Measurements from ENCODE around the gene ARHGAP45. TPM values are rescaled to one million over a fixed set of nuclear protein-coding genes. Genes with fewer than 3 reads are reported as not detected.
"Not testable (repeated sequence)": the region's sequence is repeated elsewhere in the genome, so short reads cannot be mapped to it uniquely, and the experiment has no call there.

The ARHGAP45 gene
- 100 to 1,000 TPM; 433 to 445 TPM for total RNA-seq

- Mint-ChIP-seq H3K9me3 (ENCODE audit: insufficient read depth) (no peaks in the 10 kb centered on the region), H3K36me3 (ENCODE audit: low read depth) (peaks cover 34% of the 10 kb centered on the region), H3K4me1 (ENCODE audit: low read depth) (peaks cover 53% of the 10 kb centered on the region), H3K27me3 (ENCODE audit: low read depth) (no peaks in the 10 kb centered on the region), H3K4me3 (peak within 1 kb of the TSS; percentile 91), H3K27ac (peak within 1 kb of the TSS; percentile 96)
- ChIA-PET POLR2A (interaction anchor here (0.7 to 5.5 kb wide), 19 partner anchors 11 to 202 kb away, joined by 3 to 113 read pairs (median 5); partner anchors contain the start of genes ABCA7, CIRBP, CNN2 and GPX4), CTCF (interaction anchor here (0.5 to 4.8 kb wide), 16 partner anchors 9 to 200 kb away, joined by 3 to 33 read pairs (median 6); partner anchors contain the start of genes ABCA7 and CNN2)
- ATAC-seq = peak; percentile 60
- peak; percentile 90 for DNase-seq
Observed at GRCh38 chr19:1066748-1067340, at the start of gene ARHGAP45. ARHGAP45 (plus strand) TSS chr19:1067167; CDS start chr19:1067406, 239 bp downstream.

GRCh38 chr19:1017906-1018305 lies 49.1 kb upstream of the ARHGAP45 start:
- peaks cover 45% of the 10 kb centered on the region for H3K4me1 Mint-ChIP-seq (ENCODE audit: low read depth)
- ATAC-seq (no peak), DNase-seq (no peak)
- no peak overlapping the region for H3K27ac Mint-ChIP-seq
- no peaks in the 10 kb centered on the region for H3K27me3 Mint-ChIP-seq (ENCODE audit: low read depth)
- peaks cover 18% of the 10 kb centered on the region for H3K36me3 Mint-ChIP-seq (ENCODE audit: low read depth)
- CTCF ChIA-PET = no interaction called here
- H3K4me3 Mint-ChIP-seq = no peak overlapping the region
- POLR2A ChIA-PET = no interaction called here
- H3K9me3 Mint-ChIP-seq (ENCODE audit: insufficient read depth) = no peaks in the 10 kb centered on the region

DNA sequence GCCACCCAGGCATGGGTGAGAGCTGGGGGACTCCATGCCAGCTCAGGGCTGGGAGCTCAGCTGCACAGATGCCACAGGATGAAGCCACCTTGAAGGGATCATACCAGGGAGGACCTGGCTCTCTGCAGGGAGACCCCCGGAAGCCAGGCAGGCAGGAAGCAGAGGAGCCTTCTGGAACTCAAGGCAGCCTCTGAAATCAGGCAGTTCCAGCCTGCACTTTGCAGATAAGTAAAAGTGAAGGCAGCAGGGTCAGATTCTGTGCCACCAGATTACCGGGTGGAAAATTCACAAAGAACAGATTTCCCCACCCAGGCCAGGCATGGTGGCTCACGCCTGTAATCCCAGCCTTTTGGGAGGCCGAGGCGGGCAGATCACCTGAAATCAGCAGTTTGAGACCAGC lies 48.6 kb upstream of the ARHGAP45 start:
- no peaks in the 10 kb centered on the region for H3K27me3 Mint-ChIP-seq (ENCODE audit: low read depth)
- ChIA-PET POLR2A (interaction anchor here (0.5 to 0.7 kb wide), 2 partner anchors 10 to 20 kb away, joined by 3 read pairs; no protein-coding TSS in a partner anchor), CTCF (no interaction called here)
- ATAC-seq = no peak
- H3K4me1 Mint-ChIP-seq (ENCODE audit: low read depth) = peaks cover 45% of the 10 kb centered on the region
- H3K36me3 Mint-ChIP-seq (ENCODE audit: low read depth) = peaks cover 17% of the 10 kb centered on the region
- peak overlapping the region; percentile 70 for H3K27ac Mint-ChIP-seq
- no peak for DNase-seq
- H3K9me3 Mint-ChIP-seq (ENCODE audit: insufficient read depth) = no peaks in the 10 kb centered on the region
- H3K4me3 Mint-ChIP-seq = peak overlapping the region; percentile 90

DNA sequence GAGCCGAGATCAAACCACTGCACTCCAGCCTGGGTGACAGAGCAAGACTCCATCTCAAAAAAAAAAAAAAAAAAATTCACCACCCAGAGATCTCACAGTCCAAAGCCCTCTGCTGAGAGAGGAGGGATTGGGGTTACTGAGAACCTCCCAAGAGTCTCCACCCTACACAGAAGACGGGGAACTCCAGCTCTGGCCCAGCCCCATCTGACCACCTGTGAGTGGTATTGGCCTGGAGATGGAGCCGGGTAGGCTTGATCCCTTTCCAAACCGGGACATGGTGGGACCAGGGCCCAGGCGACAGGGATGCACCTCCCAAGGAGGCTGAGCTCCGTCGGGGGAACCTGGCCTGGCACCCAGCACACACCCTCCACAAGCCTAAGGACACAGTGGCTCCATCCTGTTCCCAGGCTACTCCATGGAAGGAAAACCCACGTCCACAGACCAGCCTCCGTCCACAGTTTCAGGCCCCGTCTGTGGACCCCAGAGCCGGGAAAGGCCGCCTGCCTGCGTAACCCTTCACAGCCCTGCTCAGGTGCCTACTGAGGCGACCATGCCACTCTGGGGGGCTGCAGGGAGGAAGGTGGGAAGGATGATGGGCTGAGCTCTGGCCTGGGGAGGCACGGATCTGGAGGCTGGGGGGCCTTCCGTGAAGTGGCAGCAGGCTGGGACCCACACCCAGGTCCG lies 47.9 kb upstream of the ARHGAP45 start:
- Mint-ChIP-seq H3K36me3 (ENCODE audit: low read depth) (peaks cover 12% of the 10 kb centered on the region), H3K9me3 (ENCODE audit: insufficient read depth) (no peaks in the 10 kb centered on the region), H3K4me1 (ENCODE audit: low read depth) (peaks cover 45% of the 10 kb centered on the region), H3K27ac (peak overlapping the region; percentile 92), H3K4me3 (peak overlapping the region; percentile 90), H3K27me3 (ENCODE audit: low read depth) (no peaks in the 10 kb centered on the region)
- POLR2A ChIA-PET = interaction anchor here (0.7 to 1.3 kb wide), 4 partner anchors 15 to 57 kb away, joined by 3 read pairs; partner anchors contain the start of gene WDR18
- CTCF ChIA-PET = interaction anchor here (0.6 to 1.2 kb wide), 3 partner anchors 35 to 71 kb away, joined by 3 read pairs; partner anchors contain the start of gene WDR18
- DNase-seq (no peak), ATAC-seq (no peak)

- H3K4me3 Mint-ChIP-seq = peak overlapping the region; percentile 90
- CTCF ChIA-PET = interaction anchor here (0.6 to 1.2 kb wide), 3 partner anchors 36 to 70 kb away, joined by 3 read pairs; partner anchors contain the start of gene WDR18
- POLR2A ChIA-PET = interaction anchor here (0.9 to 2.1 kb wide), 4 partner anchors 15 to 57 kb away, joined by 3 to 7 read pairs (median 3); partner anchors contain the start of genes ARHGAP45 and WDR18
- no peaks in the 10 kb centered on the region for H3K9me3 Mint-ChIP-seq (ENCODE audit: insufficient read depth)
- DNase-seq (no peak), ATAC-seq (no peak)
- peak overlapping the region; percentile 92 for H3K27ac Mint-ChIP-seq
- H3K27me3 Mint-ChIP-seq (ENCODE audit: low read depth) = no peaks in the 10 kb centered on the region
- peaks cover 10% of the 10 kb centered on the region for H3K36me3 Mint-ChIP-seq (ENCODE audit: low read depth)
- H3K4me1 Mint-ChIP-seq (ENCODE audit: low read depth) = peaks cover 42% of the 10 kb centered on the region
Observed at GRCh38 chr19:1019616-1019961, 47.4 kb upstream of the ARHGAP45 start.

- POLR2A ChIA-PET = interaction anchor here (0.6 to 2.1 kb wide), 5 partner anchors 12 to 56 kb away, joined by 3 to 7 read pairs (median 3); partner anchors contain the start of gene ARHGAP45
- Mint-ChIP-seq H3K9me3 (ENCODE audit: insufficient read depth) (no peaks in the 10 kb centered on the region), H3K4me1 (ENCODE audit: low read depth) (peaks cover 42% of the 10 kb centered on the region), H3K27ac (peak overlapping the region; percentile 92), H3K36me3 (ENCODE audit: low read depth) (peaks cover 10% of the 10 kb centered on the region), H3K4me3 (peak overlapping the region; percentile 90), H3K27me3 (ENCODE audit: low read depth) (no peaks in the 10 kb centered on the region)
- CTCF ChIA-PET = interaction anchor here (0.6 to 1.4 kb wide), 4 partner anchors 36 to 157 kb away, joined by 3 read pairs; partner anchors contain the start of gene WDR18
- ATAC-seq = no peak
- peak; percentile 59 for DNase-seq
Observed at GRCh38 chr19:1019980-1020867, 46.7 kb upstream of the ARHGAP45 start.

DNA sequence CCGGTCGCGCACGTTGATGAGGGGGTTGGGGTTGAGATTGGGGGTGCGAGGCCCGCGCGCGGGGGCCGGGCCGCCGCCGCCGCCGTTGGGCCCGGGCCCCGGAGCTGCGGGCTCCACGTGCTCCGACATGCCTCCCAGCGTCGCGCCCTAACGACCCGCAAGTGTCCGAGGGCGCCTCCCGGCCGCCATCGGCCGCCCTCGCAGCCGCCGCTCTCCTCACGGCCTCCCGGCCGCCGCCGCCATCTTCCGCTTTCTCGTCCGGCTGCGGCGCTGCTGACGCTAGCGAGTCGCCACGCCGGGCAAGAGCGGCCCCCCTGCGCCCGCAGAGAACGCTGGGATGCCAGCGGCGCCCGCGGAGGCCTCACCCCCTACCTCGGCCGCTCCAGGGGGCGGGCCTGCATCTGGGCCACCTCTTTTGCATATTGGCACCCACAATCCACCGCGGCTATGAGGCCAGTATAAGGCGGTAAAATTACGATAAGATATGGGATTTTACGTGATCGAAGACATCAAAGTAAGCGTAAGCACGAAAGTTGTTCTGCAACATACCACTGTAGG lies 46.0 kb upstream of the ARHGAP45 start, which contains the start of gene TMEM259:
TMEM259 (minus strand) TSS at position 256 of the 558 bp plus-strand sequence; CDS start at position 129, 127 bp downstream.
- Mint-ChIP-seq H3K27me3 (ENCODE audit: low read depth) (no peaks in the 10 kb centered on the region), H3K4me3 (peak within 1 kb of the TSS; percentile 90), H3K27ac (peak within 1 kb of the TSS; percentile 99), H3K36me3 (ENCODE audit: low read depth) (peaks cover 10% of the 10 kb centered on the region), H3K4me1 (ENCODE audit: low read depth) (peaks cover 45% of the 10 kb centered on the region), H3K9me3 (ENCODE audit: insufficient read depth) (no peaks in the 10 kb centered on the region)
- peak; percentile 98 for DNase-seq
- POLR2A ChIA-PET = interaction anchor here (0.7 to 2.2 kb wide), 8 partner anchors 9 to 128 kb away, joined by 4 to 9 read pairs (median 6); partner anchors contain the start of genes ARHGAP45 and MED16
- CTCF ChIA-PET = interaction anchor here (0.6 to 1.4 kb wide), 5 partner anchors 39 to 223 kb away, joined by 3 to 4 read pairs (median 3); no protein-coding TSS in a partner anchor
- ATAC-seq = peak; percentile 87

- H3K27me3 Mint-ChIP-seq (ENCODE audit: low read depth); POLR2A ChIA-PET; H3K9me3 Mint-ChIP-seq (ENCODE audit: insufficient read depth); H3K27ac Mint-ChIP-seq; ATAC-seq; DNase-seq; H3K4me3 Mint-ChIP-seq: not testable (repeated sequence)
- CTCF ChIA-PET = interaction anchor here (1.3 to 1.6 kb wide), 2 partner anchors 41 to 243 kb away, joined by 3 read pairs; no protein-coding TSS in a partner anchor
- H3K36me3 Mint-ChIP-seq (ENCODE audit: low read depth) = peaks cover 20% of the 10 kb centered on the region
- peaks cover 27% of the 10 kb centered on the region for H3K4me1 Mint-ChIP-seq (ENCODE audit: low read depth)
Observed at GRCh38 chr19:1023883-1024188, 43.1 kb upstream of the ARHGAP45 start.

- ChIA-PET CTCF (interaction anchor here (1.0 kb wide), 1 partner anchor 12 kb away, joined by 3 read pairs; no protein-coding TSS in a partner anchor), POLR2A (interaction anchor here (1.7 kb wide), 1 partner anchor 42 kb away, joined by 4 read pairs; the partner anchor contains the start of gene ARHGAP45)
- ATAC-seq; H3K4me3 Mint-ChIP-seq; H3K27me3 Mint-ChIP-seq (ENCODE audit: low read depth); H3K27ac Mint-ChIP-seq; H3K9me3 Mint-ChIP-seq (ENCODE audit: insufficient read depth); DNase-seq: not testable (repeated sequence)
- Mint-ChIP-seq H3K36me3 (ENCODE audit: low read depth) (peaks cover 23% of the 10 kb centered on the region), H3K4me1 (ENCODE audit: low read depth) (peaks cover 24% of the 10 kb centered on the region)
Observed at GRCh38 chr19:1025080-1025479, 41.9 kb upstream of the ARHGAP45 start.

DNA sequence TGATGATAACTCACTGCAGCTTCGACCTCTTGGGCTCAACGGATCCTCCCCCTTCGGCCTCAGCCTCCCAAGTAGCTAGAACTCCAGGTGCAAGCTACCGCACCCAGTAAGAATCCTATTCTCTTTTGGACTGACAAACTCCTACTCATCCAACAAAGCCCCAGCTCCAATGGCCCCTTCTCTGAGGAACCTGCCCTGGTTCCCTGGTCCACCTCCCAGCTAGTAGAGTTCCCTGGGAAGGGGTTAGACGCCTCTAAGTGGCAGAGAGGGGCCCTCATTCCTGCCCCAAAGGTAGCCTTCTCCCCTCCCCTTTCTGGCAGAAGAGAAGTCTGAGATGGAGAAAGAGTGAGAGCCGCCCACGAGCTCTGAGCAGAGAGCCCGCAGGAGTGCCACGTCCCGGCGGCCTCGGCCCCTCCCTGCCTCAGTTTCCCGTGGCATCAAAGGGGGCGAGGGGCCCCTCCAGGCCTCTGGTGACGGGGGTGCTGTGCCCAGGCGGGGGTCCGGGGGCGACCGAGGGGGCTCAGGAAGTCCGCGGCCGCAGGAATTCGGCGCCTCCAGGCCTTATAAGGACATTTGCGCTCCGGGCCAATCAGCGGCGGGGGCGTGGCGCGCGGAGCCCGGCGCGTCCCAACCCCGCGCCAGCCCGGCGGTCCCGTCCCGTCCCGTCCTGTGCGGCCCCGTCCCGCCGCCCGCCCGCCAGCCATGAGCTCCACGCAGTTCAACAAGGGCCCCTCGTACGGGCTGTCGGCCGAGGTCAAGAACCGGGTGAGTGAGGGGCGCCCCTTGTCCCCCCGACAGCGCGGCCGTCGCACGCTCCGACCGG lies 40.8 kb upstream of the ARHGAP45 start, which contains the start of gene CNN2:
CNN2 (plus strand) TSS at position 649 of the 823 bp plus-strand sequence; CDS start at position 703, 54 bp downstream.
- Mint-ChIP-seq H3K9me3 (ENCODE audit: insufficient read depth) (no peaks in the 10 kb centered on the region), H3K27ac (peak within 1 kb of the TSS; percentile 89), H3K27me3 (ENCODE audit: low read depth) (no peaks in the 10 kb centered on the region), H3K36me3 (ENCODE audit: low read depth) (peaks cover 30% of the 10 kb centered on the region), H3K4me3 (peak within 1 kb of the TSS; percentile 98), H3K4me1 (ENCODE audit: low read depth) (peaks cover 32% of the 10 kb centered on the region)
- ChIA-PET POLR2A (interaction anchor here (0.6 to 3.9 kb wide), 9 partner anchors 9 to 243 kb away, joined by 3 to 33 read pairs (median 4); partner anchors contain the start of genes ABCA7, ARHGAP45 and CIRBP), CTCF (interaction anchor here (1.0 to 2.1 kb wide), 4 partner anchors 11 to 218 kb away, joined by 3 to 8 read pairs (median 3); partner anchors contain the start of genes ABCA7 and ARHGAP45)
- peak; percentile 74 for DNase-seq
- peak; percentile 72 for ATAC-seq

All from activated CD8-positive, alpha-beta T cell treated with anti-CD3 and anti-CD28 coated beads, Interleukin-2, amount 10 ng/mL, durations not matched to agents 7 days and 5 days (primary cell).